Endothelial cell of umbilical vein (primary cell): Measurements from ENCODE around the gene TIMM21. TPM values are rescaled to one million over a fixed set of nuclear protein-coding genes. Genes with fewer than 3 reads are reported as not detected.
A peak's percentile ranks its signal among the peaks of the same experiment; 100 is the strongest.

ENCODE experiments used
- BruUV-seq: library from RNA; stranded (reverse); fragments of 400-500 nt; replicated peaks from 2 replicates; lab custom pipeline; 2021; lab: Mats Ljungman, UMichigan
- CTCF ChIA-PET: fragments of 300-600, 350-600 bp; sonication (Branson Sonifier 250); formaldehyde crosslinking; loops from one replicate; lab custom pipeline; 2021; ENCODE audit warnings: antibody characterized with exemption, inconsistent platforms; lab: Charles Lee
- POLR2A ChIA-PET: fragments of 300-600, 350-600 bp; sonication (Branson Sonifier 250); formaldehyde crosslinking; loops from one replicate; lab custom pipeline; 2021; ENCODE audit warnings: antibody characterized with exemption, inconsistent platforms; lab: Charles Lee
- DNase-seq: peaks from one replicate; pipeline ENCODE4 v3.0.0-alpha.2; 2011; ENCODE audit warnings: low read depth, low spot score
- FAIRE-seq: peaks from 2 replicates; lab custom pipeline; 2011; peaks lifted over from hg19 to GRCh38; lab: Jason Lieb, UNC
- H2AFZ ChIP-seq: 2 replicates; pipeline ENCODE4 v1.6.0; 2012; ENCODE audit warnings: low read depth, low read length, control low read depth, inconsistent platforms
- H3K27ac ChIP-seq: 2 replicates; pipeline ENCODE4 v1.5.1; 2011; ENCODE audit warnings: low read depth, mild to moderate bottlenecking, control low read depth, low read length, moderate library complexity; ENCODE audit not compliant: insufficient read depth
- H3K27me3 ChIP-seq, 2 experiments: 2 replicates each; pipeline versions ENCODE4 v1.6.0 to v1.6.1; 2011; ENCODE audit warnings: low read length in 2 of 2, mixed read lengths in 1 of 2; ENCODE audit not compliant: control insufficient read depth in 2 of 2, insufficient read depth in 2 of 2
- H3K36me3 ChIP-seq, 2 experiments: 2 replicates in 1 of 2; 3 replicates in 1 of 2; pipeline ENCODE4 v1.5.1; 2011; ENCODE audit warnings: low read length in 2 of 2, mild to moderate bottlenecking in 1 of 2, moderate library complexity in 1 of 2; ENCODE audit not compliant: control insufficient read depth in 2 of 2, insufficient read depth in 2 of 2; ENCODE audit errors: extremely low read depth in 1 of 2
- H3K4me1 ChIP-seq: 3 replicates; pipeline ENCODE4 v1.5.1; 2011; ENCODE audit warnings: mild to moderate bottlenecking, low read length; ENCODE audit not compliant: control insufficient read depth, insufficient read depth; ENCODE audit errors: extremely low read depth
- H3K4me2 ChIP-seq: 2 replicates; pipeline ENCODE4 v1.6.1; 2011; ENCODE audit warnings: low read length, control low read depth, mixed read lengths; ENCODE audit not compliant: insufficient read depth
- H3K4me3 ChIP-seq, 3 experiments: fragments of 200-600 bp in 1 of 3; sonication (generic), shearing (Covaris generic) in 1 of 3; replicated peaks in 1 of 3; 2 replicates each; pipeline ENCODE4 v1.5.1; 2011 to 2016; ENCODE audit warnings: control low read depth in 3 of 3, low read length in 3 of 3, mild to moderate bottlenecking in 2 of 3, inconsistent platforms in 1 of 3, low read depth in 1 of 3, moderate library complexity in 1 of 3; ENCODE audit not compliant: insufficient read depth in 1 of 3
- H3K79me2 ChIP-seq: 2 replicates; pipeline ENCODE4 v1.6.0; 2012; ENCODE audit warnings: low read length, inconsistent platforms; ENCODE audit not compliant: control insufficient read depth, insufficient read depth
- H3K9ac ChIP-seq: replicated peaks from 2 replicates; pipeline ENCODE3; 2011; ENCODE audit warnings: low read length, control low read depth; ENCODE audit not compliant: insufficient read depth; ENCODE audit errors: extremely low read depth
- H3K9me1 ChIP-seq: replicated peaks from 3 replicates; pipeline ENCODE4 v1.6.0; 2011; ENCODE audit warnings: mild to moderate bottlenecking, low read length; ENCODE audit not compliant: control insufficient read depth, insufficient read depth; ENCODE audit errors: extremely low read depth
- H3K9me3 ChIP-seq: replicated peaks from 2 replicates; pipeline ENCODE4 v1.5.1; 2012; ENCODE audit warnings: low read length, inconsistent platforms; ENCODE audit not compliant: control insufficient read depth, insufficient read depth
- H4K20me1 ChIP-seq: replicated peaks from 2 replicates; pipeline ENCODE3; 2011; ENCODE audit warnings: mild to moderate bottlenecking, low read length; ENCODE audit not compliant: control insufficient read depth, insufficient read depth; ENCODE audit errors: extremely low read depth
- EZH2 ChIP-seq: IDR thresholded peaks from 2 replicates; pipeline ENCODE4 v1.6.1; 2012; ENCODE audit warnings: borderline replicate concordance, low read depth, mild to moderate bottlenecking, moderate library complexity, low read length, inconsistent platforms; ENCODE audit not compliant: severe bottlenecking
- GATA2 ChIP-seq: IDR thresholded peaks from 2 replicates; pipeline ENCODE4 v1.7.0; 2011; ENCODE audit warnings: low read depth, mild to moderate bottlenecking, moderate library complexity, mixed read lengths, low read length; ENCODE audit not compliant: insufficient read length, insufficient read depth
- JUN ChIP-seq: IDR thresholded peaks from 2 replicates; pipeline ENCODE4 v1.6.1; 2011; ENCODE audit warnings: borderline replicate concordance, low read depth; ENCODE audit not compliant: insufficient read length, insufficient read depth
- POLR2AphosphoS5 ChIP-seq: IDR thresholded peaks from 2 replicates; pipeline ENCODE4 v1.6.1; 2012; ENCODE audit warnings: low read depth, mild to moderate bottlenecking, control low read depth, low read length, moderate library complexity; ENCODE audit not compliant: insufficient read depth
- dilution Hi-C: fragments of 300-500 bp; cut with MboI; formaldehyde crosslinking; loops from one replicate; pipeline ENCODE4 v1.15.0; 2019; ENCODE audit warnings: low sequenced_read_pairs; ENCODE audit not compliant: extremely low pct_ligation_motif_present
- intact Hi-C: fragments of 100-400 bp; cut with micrococcal nuclease; formaldehyde crosslinking; loops from one replicate; pipeline ENCODE4 v1.10.0; 2022
- polyA plus RNA-seq, 4 experiments: library from polyadenylated mRNA; depleted of rRNA in 3 of 4; stranded (reverse) in 3 of 4; unstranded in 1 of 4; fragments of >200 nt; gene quantifications; 2 replicates each; pipeline versions ENCODE4 v1.2.1 to v1.2.3, GENCODE V29; 2011 to 2012; ENCODE audit warnings: missing spikeins in 1 of 4
- total RNA-seq: library from RNA; stranded (reverse); gene quantifications from 2 replicates; pipeline ENCODE4 v1.2.3, GENCODE V29; 2021
- TF ChIP-seq, protein P1 (sequence below), 2 donors: IDR thresholded peaks; 1 replicate in 1 of 2; 2 replicates in 1 of 2; pipeline ENCODE4 v1.5.1; 2011; ENCODE audit warnings: low read length in 2 of 2, mild to moderate bottlenecking in 2 of 2, moderate library complexity in 2 of 2, control low read depth in 1 of 2, inconsistent platforms in 1 of 2, low read depth in 1 of 2; ENCODE audit not compliant: insufficient read depth in 1 of 2; ENCODE audit errors: extremely low read depth in 1 of 2
- TF ChIP-seq, protein P2 (sequence below): IDR thresholded peaks from 2 replicates; pipeline ENCODE4 v1.6.1; 2011; ENCODE audit not compliant: insufficient read depth, insufficient read length

The TIMM21 gene
- total and polyA plus RNA-seq, 2 donors (not counting 3 experiments of a cell fraction or from before 2014, with no cell fraction given) = 22.9 to 38.9 TPM

DNA sequence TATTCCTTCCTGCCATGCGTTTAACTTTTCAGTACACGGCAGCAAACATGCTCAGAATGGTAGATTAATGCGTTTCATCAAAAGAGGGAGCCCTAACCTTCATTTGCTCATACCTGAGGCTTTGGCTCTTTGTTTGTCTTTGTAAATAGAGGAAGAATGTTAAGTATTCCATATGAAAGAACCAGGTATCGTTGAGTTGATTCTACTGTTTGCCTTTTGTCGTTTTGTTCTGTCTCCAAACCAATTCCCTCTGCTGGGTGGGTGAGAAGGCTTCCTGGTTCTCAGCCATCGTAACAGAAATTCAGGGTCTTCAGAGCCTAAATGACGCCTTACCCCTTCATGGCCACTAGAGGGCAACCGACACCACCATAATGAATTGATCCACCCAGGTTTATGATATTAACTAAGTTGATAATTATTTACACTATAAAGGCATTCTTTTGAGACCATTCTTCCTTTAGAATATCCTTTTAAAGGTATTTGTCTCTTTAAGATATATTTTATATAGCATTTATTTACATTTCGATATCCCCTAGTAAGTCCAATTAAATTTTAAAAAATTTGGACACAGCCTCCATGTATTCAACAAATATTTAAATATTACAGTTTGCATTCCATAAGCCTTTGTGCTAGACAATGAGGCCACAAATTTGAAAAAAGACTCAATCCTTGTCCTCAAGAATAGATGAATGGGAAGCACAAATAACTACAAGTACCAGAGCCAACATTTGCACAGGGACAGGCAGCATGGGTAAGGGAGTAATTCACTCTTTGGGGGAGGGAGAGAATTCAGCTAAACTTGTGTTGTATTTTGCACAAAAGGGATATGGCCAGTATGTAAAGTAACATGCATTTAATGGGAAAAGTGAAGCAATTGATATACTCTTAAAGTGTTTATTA lies 48.1 kb downstream of the TIMM21 start:
- intact Hi-C loops (loop anchor here (1.0 to 5.0 kb wide), 6 partner anchors 96 to 1434 kb away; partner anchors contain the start of gene CYB5A), dilution Hi-C loops (no loop called here)
- Histone ChIP-seq H3K36me3 (no peaks in the 10 kb centered on the region), H3K4me3 (peak overlapping the region in 2 of 3 experiments; percentile 14 to 48), H3K4me1 (no peaks in the 10 kb centered on the region), H4K20me1 (no peaks in the 10 kb centered on the region), H3K9me1 (no peaks in the 10 kb centered on the region), H3K27me3 (peaks cover 0 to 3% of the 10 kb centered on the region in 2 experiments), H3K9ac (no peak overlapping the region), H3K9me3 (no peaks in the 10 kb centered on the region), H3K79me2 (no peaks in the 10 kb centered on the region), H2AFZ (peak overlapping the region; percentile 97), H3K4me2 (peak overlapping the region; percentile 93), H3K27ac (no peak overlapping the region)
- ChIA-PET CTCF (interaction anchor here (1.0 to 4.5 kb wide), 11 partner anchors 12 to 355 kb away, joined by 3 to 130 read pairs (median 4); partner anchors contain the start of gene CNDP2), POLR2A (no interaction called here)
- peak; percentile 78 for DNase-seq
- BruUV-seq = no TSS peak
- TF ChIP-seq, protein P1, sequence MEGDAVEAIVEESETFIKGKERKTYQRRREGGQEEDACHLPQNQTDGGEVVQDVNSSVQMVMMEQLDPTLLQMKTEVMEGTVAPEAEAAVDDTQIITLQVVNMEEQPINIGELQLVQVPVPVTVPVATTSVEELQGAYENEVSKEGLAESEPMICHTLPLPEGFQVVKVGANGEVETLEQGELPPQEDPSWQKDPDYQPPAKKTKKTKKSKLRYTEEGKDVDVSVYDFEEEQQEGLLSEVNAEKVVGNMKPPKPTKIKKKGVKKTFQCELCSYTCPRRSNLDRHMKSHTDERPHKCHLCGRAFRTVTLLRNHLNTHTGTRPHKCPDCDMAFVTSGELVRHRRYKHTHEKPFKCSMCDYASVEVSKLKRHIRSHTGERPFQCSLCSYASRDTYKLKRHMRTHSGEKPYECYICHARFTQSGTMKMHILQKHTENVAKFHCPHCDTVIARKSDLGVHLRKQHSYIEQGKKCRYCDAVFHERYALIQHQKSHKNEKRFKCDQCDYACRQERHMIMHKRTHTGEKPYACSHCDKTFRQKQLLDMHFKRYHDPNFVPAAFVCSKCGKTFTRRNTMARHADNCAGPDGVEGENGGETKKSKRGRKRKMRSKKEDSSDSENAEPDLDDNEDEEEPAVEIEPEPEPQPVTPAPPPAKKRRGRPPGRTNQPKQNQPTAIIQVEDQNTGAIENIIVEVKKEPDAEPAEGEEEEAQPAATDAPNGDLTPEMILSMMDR (IDR thresholded peaks at IDR 0.05; ENCODE audit: extremely low read depth in 1 of 2, insufficient read depth in 1 of 2, low read depth in 1 of 2, low read length in 2 of 2) = peak; percentile 62 to 86
- no peak for TF ChIP-seq POLR2AphosphoS5
- TF ChIP-seq GATA2 = no peak
- no peak for TF ChIP-seq JUN
- TF ChIP-seq, protein P2, sequence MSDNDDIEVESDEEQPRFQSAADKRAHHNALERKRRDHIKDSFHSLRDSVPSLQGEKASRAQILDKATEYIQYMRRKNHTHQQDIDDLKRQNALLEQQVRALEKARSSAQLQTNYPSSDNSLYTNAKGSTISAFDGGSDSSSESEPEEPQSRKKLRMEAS = no peak
- TF ChIP-seq EZH2 = no peak
- FAIRE-seq = peak; percentile 87
